SW480 (cell line): ENCODE data around the gene NOL4L.

Experiments
- DNase-seq: peaks from one replicate; pipeline ENCODE4 v3.0.0-alpha.2; 2016; ENCODE audit warnings: low spot score

The NOL4L gene

DNA sequence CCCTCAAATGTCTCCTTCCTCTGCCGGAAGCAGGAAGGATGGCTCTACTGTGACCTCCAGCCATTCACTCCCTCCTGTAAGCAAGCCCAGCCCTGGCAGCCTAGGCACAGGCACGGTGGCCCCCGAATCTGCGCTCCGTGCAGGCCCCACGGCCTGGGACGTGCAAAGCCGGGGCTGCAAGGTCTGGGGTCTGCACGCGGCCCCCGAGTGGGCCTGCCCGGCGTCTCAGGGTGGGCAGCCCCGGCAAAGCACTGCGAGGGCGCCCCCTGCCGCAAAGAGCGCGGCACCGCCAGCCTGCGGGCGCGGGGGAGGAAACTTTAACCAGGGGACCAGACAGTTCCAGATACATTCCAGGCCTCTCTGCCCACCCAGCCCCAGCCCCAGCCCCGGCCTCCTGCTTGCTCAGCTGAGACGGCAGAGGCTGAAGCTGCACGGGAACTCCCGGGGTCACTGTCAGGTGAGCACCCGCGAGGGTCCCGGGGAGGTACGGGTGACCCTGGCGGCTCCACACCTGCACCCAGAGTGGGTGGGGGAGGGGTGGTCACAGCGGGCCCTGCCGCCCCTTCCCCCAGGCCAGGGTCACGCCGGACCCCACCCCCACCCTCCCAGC, 128.2 kb downstream of the NOL4L start:
- no peak for DNase-seq

GRCh38 chr20:32455901-32456701, 129.0 kb downstream of the NOL4L start:
- no peak for DNase-seq

GRCh38 chr20:32455171-32455900, 129.8 kb downstream of the NOL4L start:
- no peak for DNase-seq

DNA sequence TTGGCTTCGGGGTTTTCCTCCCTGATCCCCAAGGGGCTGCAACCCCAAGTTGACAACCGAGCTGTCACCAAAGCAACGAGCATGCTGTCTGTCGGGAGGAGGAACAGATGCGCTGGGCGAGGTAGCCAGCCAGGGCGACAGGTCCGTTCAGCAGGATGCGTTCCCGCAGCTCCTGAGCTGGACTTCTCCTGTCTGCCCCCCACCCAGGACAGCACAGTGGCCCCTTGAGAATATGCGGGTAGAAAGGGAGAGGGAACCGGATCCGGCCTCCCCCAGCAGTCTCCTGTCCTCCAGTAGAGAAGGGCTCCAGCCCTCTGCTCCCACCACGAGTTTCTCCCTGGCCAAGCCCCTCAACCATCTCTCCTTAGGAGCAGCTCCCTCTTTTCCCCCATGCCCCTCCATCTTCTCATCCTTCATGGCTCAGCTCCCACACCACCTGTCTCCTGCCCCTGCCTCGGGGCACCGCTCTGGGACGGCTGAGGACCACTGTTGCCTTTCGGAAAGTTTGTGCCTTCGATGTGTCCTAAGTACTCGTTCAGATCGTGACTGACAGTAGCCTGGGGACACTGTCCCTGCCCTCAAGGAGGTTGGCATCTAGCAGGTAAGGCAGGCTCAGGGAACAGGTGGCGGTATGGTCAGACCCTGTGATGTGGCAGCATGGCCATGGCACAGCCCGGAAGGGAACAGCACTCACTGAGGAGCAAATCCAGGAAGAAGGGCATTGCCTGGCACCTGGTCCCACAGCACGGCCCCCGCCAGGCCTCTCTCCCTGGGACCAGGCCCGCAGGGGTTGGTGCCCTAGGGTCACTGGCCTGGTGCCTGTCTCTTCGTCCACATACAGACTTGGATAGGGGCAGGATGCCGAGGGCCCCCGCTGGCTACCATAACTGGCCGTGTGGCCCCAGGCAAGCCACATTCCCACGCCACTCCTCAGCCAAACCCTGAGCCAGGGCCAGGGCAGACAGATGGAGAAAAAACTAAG, 130.7 kb downstream of the NOL4L start:
- no peak for DNase-seq

DNA sequence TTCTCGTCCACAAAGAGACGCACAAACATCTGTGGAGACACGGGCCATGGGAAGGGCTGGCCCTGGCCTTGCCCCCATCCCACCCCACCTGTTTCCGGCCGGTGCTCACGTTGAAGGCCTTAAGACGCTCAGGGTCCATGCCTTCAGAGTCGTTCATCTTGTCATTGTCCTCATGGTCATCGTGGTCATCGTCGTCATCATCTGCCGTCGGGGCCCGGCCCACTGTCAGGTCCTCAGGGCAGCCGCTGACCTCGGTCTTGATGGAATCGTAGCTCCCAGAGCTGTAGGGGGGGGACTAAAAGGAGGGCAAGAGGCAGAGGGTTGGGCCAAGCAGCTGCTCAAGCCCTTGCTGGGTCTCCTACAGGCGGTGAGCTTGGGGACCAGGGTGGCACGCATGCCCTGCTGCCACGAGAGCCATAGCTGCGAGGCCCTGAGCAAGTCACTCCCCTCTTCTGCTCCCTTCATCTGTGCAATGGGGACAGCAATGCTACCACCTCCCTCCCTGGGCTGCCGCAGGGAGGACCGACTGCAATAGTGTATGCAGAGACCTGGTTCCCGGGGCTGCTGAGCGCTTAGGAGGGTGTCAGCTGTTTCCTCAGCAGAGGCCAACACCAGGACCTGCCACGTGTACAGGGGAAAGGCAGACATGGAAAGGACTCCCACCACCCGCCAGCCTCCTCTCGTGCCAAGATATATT, 131.5 kb downstream of the NOL4L start:
- no peak for DNase-seq

GRCh38 chr20:32452776-32453466, 132.2 kb downstream of the NOL4L start:
- no peak for DNase-seq

DNA sequence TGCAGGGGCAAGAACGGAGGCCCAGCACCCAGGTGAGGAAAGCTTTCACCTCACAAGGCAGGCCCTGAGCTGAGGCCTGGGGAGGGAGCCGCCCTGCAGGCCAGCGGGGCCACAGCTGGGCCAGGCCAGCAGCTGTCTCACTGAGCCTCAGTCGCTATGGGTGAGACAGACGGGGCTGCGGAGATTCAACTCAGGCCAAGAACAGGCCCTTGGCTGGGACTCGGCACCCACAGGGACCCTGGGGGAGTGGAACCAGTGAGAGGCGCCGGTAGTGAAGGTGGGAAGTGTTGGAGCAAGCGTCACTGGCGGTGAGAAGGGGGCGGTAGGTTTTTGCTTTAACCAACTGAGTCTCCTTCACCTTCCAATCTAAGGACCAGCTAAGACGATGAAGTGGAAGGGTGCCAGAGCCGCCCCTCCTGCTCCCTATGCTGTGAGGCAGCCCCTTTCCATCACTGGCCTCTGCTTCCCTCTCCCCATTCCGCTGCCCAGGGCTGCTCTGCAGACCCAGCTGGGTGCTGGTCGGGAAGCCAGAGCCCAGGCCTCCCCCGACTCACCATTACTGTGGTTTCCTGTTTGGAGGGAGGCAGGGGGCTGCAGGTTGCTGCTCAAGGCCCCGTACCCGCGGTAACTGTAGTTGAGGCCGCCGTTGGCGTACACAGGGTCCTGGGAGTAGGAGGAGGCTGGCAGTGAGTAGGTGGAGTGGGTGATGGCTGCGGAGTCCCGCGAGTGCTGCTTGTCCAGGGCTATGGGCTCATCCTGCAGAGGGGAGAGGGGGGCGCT, 133.3 kb downstream of the NOL4L start:
- no peak for DNase-seq

DNA sequence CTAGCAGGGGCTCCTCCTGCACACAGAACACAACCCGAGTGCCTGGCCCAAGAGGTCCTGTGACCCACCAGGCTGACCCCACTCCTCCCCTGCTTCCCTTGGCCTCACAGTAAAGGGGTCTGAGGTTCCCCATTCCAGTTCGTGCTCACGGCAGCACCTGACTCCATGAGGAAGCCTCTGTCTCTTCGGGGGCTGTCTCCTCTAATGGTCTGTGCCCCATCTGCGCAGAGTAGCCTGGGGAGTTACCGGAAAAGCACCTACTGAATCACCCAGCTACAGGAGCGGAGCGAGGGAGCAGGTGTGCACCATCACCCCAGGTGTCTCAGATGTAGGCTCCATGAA, 133.8 kb downstream of the NOL4L start:
- no peak for DNase-seq

DNA sequence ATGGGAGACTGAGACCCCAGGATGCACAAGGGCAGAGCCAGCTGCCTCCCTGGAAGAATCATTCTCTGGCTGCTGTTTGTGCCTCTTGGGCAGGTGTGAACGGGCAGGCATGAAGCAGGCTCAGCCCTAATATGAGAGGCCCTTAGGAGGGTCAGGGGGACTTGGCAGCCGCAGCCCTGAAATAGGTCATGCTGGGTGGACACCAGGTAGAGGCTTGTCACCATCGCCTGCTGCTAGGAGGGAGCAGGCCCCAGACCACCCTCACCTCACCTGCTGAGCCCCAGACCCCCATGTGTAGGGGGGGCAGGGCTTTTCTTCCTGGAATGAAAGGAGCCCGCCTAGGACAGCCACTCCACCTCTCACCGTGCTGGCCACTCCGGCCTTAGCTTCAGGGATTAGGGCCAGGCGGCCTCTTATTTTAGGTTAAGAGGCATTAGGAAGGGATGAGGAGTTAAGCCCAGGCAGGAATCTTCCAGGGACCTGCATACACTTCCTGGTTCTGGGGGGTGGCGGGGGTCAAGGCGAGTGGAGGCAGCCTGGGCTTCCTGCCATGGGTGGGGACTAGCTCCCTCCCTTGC, 134.6 kb downstream of the NOL4L start:
- no peak for DNase-seq

DNA sequence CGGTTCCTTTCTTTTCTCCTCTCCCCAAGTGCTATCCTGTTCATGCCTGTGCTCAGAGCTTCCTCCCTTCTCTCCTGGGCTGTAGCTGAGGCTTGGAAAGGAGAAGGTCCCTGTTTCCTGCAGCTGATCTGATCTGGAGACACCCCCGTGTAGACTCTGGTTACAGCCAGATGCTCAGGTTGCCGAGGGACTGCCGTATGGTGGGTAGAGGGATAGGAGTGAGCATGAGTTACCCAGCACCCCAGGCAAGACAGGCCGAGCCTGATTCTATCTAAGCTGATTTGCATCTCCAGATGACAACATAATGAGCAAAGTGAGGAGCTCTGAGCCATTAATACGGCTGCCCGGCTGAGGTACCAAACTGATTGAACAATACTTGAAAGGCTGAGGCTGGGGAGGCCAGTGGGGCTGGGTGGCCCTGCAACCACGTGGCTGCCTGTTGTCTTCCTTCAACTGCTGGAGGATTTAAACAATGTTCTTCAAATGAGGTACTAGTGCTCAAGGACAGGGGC, 135.2 kb downstream of the NOL4L start:
- DNase-seq, result no peak

GRCh38 chr20:32449057-32449889, 135.9 kb downstream of the NOL4L start:
- DNase-seq, result no peak

- no peak for DNase-seq
Observed at GRCh38 chr20:32448306-32449056, 136.7 kb downstream of the NOL4L start.

GRCh38 chr20:32447136-32448027, 137.8 kb downstream of the NOL4L start:
- DNase-seq, result no peak

- no peak for DNase-seq
Observed at GRCh38 chr20:32446301-32447100, 138.6 kb downstream of the NOL4L start.

GRCh38 chr20:32445539-32446273, 139.4 kb downstream of the NOL4L start:
- no peak for DNase-seq
